H1 (cell line): ENCODE results near the gene TPPP3. TPM values are rescaled to one million over a fixed set of nuclear protein-coding genes. Genes with fewer than 3 reads are reported as not detected.
A peak's percentile ranks its signal among the peaks of the same experiment; 100 is the strongest.

Source experiments
- CTCF ChIA-PET: fragments of 300-600 bp; sonication (Branson Sonifier 250); formaldehyde crosslinking; loops from one replicate; lab custom pipeline; 2021; ENCODE audit not compliant: partially characterized antibody; lab: Charles Lee
- POLR2A ChIA-PET: fragments of 300-600 bp; sonication (Branson Sonifier 250); formaldehyde crosslinking; loops from one replicate; lab custom pipeline; 2021; ENCODE audit warnings: inconsistent platforms; ENCODE audit not compliant: partially characterized antibody; lab: Charles Lee
- DNase-seq, 2 experiments: peaks; one replicate each; pipeline versions ENCODE4 v3.0.0 to v3.0.0-alpha.2; 2010 to 2022; ENCODE audit warnings: low spot score in 2 of 2, low read depth in 1 of 2, mixed read lengths in 1 of 2
- FAIRE-seq: peaks from 2 replicates; lab custom pipeline; 2011; peaks lifted over from hg19 to GRCh38; lab: Jason Lieb, UNC
- H2AFZ ChIP-seq: 2 replicates; pipeline ENCODE4 v1.8.1; 2012; ENCODE audit warnings: low read length, inconsistent platforms
- H2AK5ac ChIP-seq: 2 replicates; pipeline ENCODE4 v1.6.1; 2013; ENCODE audit warnings: low read depth, low read length
- H2BK120ac ChIP-seq: replicated peaks from 2 replicates; pipeline ENCODE3; 2013; ENCODE audit warnings: low read depth, low read length, inconsistent platforms
- H2BK12ac ChIP-seq: 2 replicates; pipeline ENCODE4 v1.6.1; 2013; ENCODE audit warnings: low read depth, low read length
- H2BK15ac ChIP-seq: 2 replicates; pipeline ENCODE4 v1.6.1; 2013; ENCODE audit warnings: low read length
- H2BK20ac ChIP-seq: 2 replicates; pipeline ENCODE4 v1.6.1; 2013; ENCODE audit warnings: low read length
- H2BK5ac ChIP-seq: 2 replicates; pipeline ENCODE4 v1.6.1; 2013; ENCODE audit warnings: low read depth, low read length
- H3K14ac ChIP-seq: 2 replicates; pipeline ENCODE4 v1.6.1; 2013; ENCODE audit warnings: inconsistent platforms; ENCODE audit not compliant: insufficient read length
- H3K18ac ChIP-seq: 2 replicates; pipeline ENCODE4 v1.6.1; 2013; ENCODE audit warnings: low read length; ENCODE audit errors: extremely low read depth
- H3K23ac ChIP-seq: 2 replicates; pipeline ENCODE4 v1.6.1; 2013; ENCODE audit warnings: inconsistent platforms; ENCODE audit not compliant: insufficient read length
- H3K23me2 ChIP-seq: 2 replicates; pipeline ENCODE4 v1.6.1; 2013; ENCODE audit warnings: low read depth, low read length
- H3K27ac ChIP-seq: 2 replicates; pipeline ENCODE4 v1.6.1; 2011; ENCODE audit warnings: low read depth, low read length, inconsistent platforms
- H3K27me3 ChIP-seq, 4 experiments: replicated peaks in 1 of 4; 1 replicate in 1 of 4; 2 replicates in 3 of 4; pipeline versions ENCODE4 v1.6.1 to v1.8.1; 2011 to 2013; ENCODE audit warnings: low read length in 3 of 4, mild to moderate bottlenecking in 3 of 4, inconsistent platforms in 2 of 4, mixed read lengths in 2 of 4, moderate library complexity in 1 of 4; ENCODE audit not compliant: control insufficient read depth in 3 of 4, insufficient read depth in 3 of 4; ENCODE audit errors: extremely low read depth in 1 of 4
- H3K36me3 ChIP-seq, 4 experiments: 2 replicates each; pipeline versions ENCODE4 v1.6.1 to v1.8.1; 2011 to 2013; ENCODE audit warnings: mild to moderate bottlenecking in 4 of 4, low read length in 3 of 4, moderate library complexity in 2 of 4, control low read depth in 1 of 4, inconsistent platforms in 1 of 4; ENCODE audit not compliant: insufficient read depth in 4 of 4, control insufficient read depth in 2 of 4
- H3K4ac ChIP-seq: replicated peaks from 2 replicates; pipeline ENCODE3; 2013; ENCODE audit warnings: low read length, low read depth, mixed read lengths, inconsistent platforms; ENCODE audit not compliant: insufficient read length
- H3K4me1 ChIP-seq, 4 experiments: replicated peaks in 1 of 4; 1 replicate in 1 of 4; 2 replicates in 3 of 4; pipeline versions ENCODE4 v1.6.1 to v1.8.1; 2011 to 2013; ENCODE audit warnings: low read length in 3 of 4, inconsistent platforms in 2 of 4, mixed read lengths in 1 of 4; ENCODE audit not compliant: insufficient read depth in 4 of 4, control insufficient read depth in 3 of 4
- H3K4me2 ChIP-seq, 2 experiments: 2 replicates each; pipeline versions ENCODE4 v1.6.1 to v1.8.1; 2011 to 2013; ENCODE audit warnings: low read depth in 2 of 2, low read length in 2 of 2, control low read depth in 1 of 2, inconsistent platforms in 1 of 2, mild to moderate bottlenecking in 1 of 2; ENCODE audit not compliant: insufficient read depth in 1 of 2
- H3K4me3 ChIP-seq, 4 experiments: fragments of 200-600, 300-600 bp in 1 of 4; sonication (generic), shearing (Covaris generic), sonication (Bioruptor Twin) in 1 of 4; 2 replicates each; pipeline versions ENCODE4 v1.5.1 to v1.8.1; 2011 to 2016; ENCODE audit warnings: low read length in 4 of 4, low read depth in 3 of 4, control low read depth in 2 of 4, inconsistent platforms in 2 of 4, mild to moderate bottlenecking in 2 of 4, mixed read lengths in 1 of 4, moderate library complexity in 1 of 4; ENCODE audit not compliant: insufficient read depth in 2 of 4; ENCODE audit errors: extremely low read depth in 1 of 4
- H3K56ac ChIP-seq: replicated peaks from 2 replicates; pipeline ENCODE3; 2013; ENCODE audit warnings: low read depth, mild to moderate bottlenecking, mixed read lengths, low read length, inconsistent platforms; ENCODE audit not compliant: insufficient read length
- H3K79me1 ChIP-seq: 2 replicates; pipeline ENCODE4 v1.6.1; 2013; ENCODE audit warnings: low read depth, low read length, control low read depth
- H3K79me2 ChIP-seq, 2 experiments: 2 replicates each; pipeline versions ENCODE4 v1.6.1 to v1.8.1; 2012 to 2013; ENCODE audit warnings: low read length in 2 of 2, mild to moderate bottlenecking in 2 of 2, inconsistent platforms in 1 of 2; ENCODE audit not compliant: insufficient read depth in 2 of 2, control insufficient read depth in 1 of 2
- H3K9ac ChIP-seq, 4 experiments: replicated peaks in 1 of 4; 1 replicate in 1 of 4; 2 replicates in 3 of 4; pipeline versions ENCODE4 v1.6.1 to v1.8.1; 2011 to 2013; ENCODE audit warnings: low read depth in 3 of 4, low read length in 3 of 4, control low read depth in 2 of 4, mild to moderate bottlenecking in 2 of 4, moderate library complexity in 2 of 4, inconsistent platforms in 1 of 4; ENCODE audit errors: extremely low read depth in 1 of 4
- H3K9me3 ChIP-seq, 2 experiments: 2 replicates each; pipeline versions ENCODE4 v1.6.1 to v1.8.1; 2012 to 2013; ENCODE audit warnings: mild to moderate bottlenecking in 2 of 2, moderate library complexity in 2 of 2, control low read depth in 1 of 2, inconsistent platforms in 1 of 2, low read depth in 1 of 2, low read length in 1 of 2, mixed read lengths in 1 of 2; ENCODE audit not compliant: insufficient read depth in 2 of 2
- H4K20me1 ChIP-seq, 2 experiments: replicated peaks in 1 of 2; 2 replicates each; pipeline versions ENCODE3 to v1.8.1; 2011 to 2013; ENCODE audit warnings: inconsistent platforms in 2 of 2, low read length in 2 of 2, mild to moderate bottlenecking in 1 of 2; ENCODE audit not compliant: insufficient read depth in 2 of 2, control insufficient read depth in 1 of 2
- H4K5ac ChIP-seq: 2 replicates; pipeline ENCODE4 v1.6.1; 2013; ENCODE audit warnings: low read length, low read depth, mixed read lengths, inconsistent platforms; ENCODE audit not compliant: insufficient read length
- H4K8ac ChIP-seq: 2 replicates; pipeline ENCODE4 v1.8.0; 2013; ENCODE audit warnings: mild to moderate bottlenecking, moderate library complexity, low read length, inconsistent platforms; ENCODE audit not compliant: insufficient read depth; ENCODE audit errors: extremely low read depth
- H4K91ac ChIP-seq: replicated peaks from 2 replicates; pipeline ENCODE3; 2013; ENCODE audit warnings: low read length, mixed read lengths, inconsistent platforms; ENCODE audit not compliant: insufficient read length
- EZH2 ChIP-seq: fragments of 200-600 bp; sonication (generic); IDR thresholded peaks from 2 replicates; pipeline ENCODE4 v1.7.1; 2012; ENCODE audit warnings: low read depth, mild to moderate bottlenecking, moderate library complexity, low read length, inconsistent platforms; ENCODE audit not compliant: severe bottlenecking
- KDM1A ChIP-seq: fragments of 200-600, 300-600 bp; sonication (generic); IDR thresholded peaks from 2 replicates; pipeline ENCODE4 v1.7.1; 2016; ENCODE audit warnings: mild to moderate bottlenecking, low read length, borderline replicate concordance
- MAFK ChIP-seq: IDR thresholded peaks from 2 replicates; pipeline ENCODE4 v1.6.1; 2012; ENCODE audit warnings: low read depth, mild to moderate bottlenecking, improper control_type of control experiment, low read length
- RAD21 ChIP-seq, 2 experiments: IDR thresholded peaks in 1 of 2; conservative IDR thresholded peaks in 1 of 2; 2 replicates each; pipeline ENCODE4 v1.6.1; 2011; ENCODE audit warnings: low read depth in 2 of 2, low read length in 2 of 2, improper control_type of control experiment in 1 of 2, inconsistent platforms in 1 of 2, mild to moderate bottlenecking in 1 of 2, moderate library complexity in 1 of 2
- SIX5 ChIP-seq: IDR thresholded peaks from 2 replicates; pipeline ENCODE4 v1.6.1; 2011; ENCODE audit warnings: mild to moderate bottlenecking, low read depth, low read length
- SP2 ChIP-seq: IDR thresholded peaks from 2 replicates; pipeline ENCODE4 v1.6.1; 2012; ENCODE audit warnings: mild to moderate bottlenecking, low read length, inconsistent platforms
- SP4 ChIP-seq: IDR thresholded peaks from 2 replicates; pipeline ENCODE4 v1.6.1; 2012; ENCODE audit warnings: low read length, inconsistent platforms
- WGBS, 2 experiments: shearing (Covaris generic) in 1 of 2; methylation state at CpG; one replicate each; pipeline versions ENCODE4 v1.1.6 to v1.1.7; 2013 to 2015; ENCODE audit warnings: low lambda C conversion rate in 2 of 2, mixed read lengths in 2 of 2, inconsistent platforms in 1 of 2, low coverage in 1 of 2, missing lambda C conversion rate in 1 of 2; ENCODE audit not compliant: insufficient replicate concordance in 2 of 2, insufficient coverage in 1 of 2, insufficient read length in 1 of 2; ENCODE audit errors: extremely low coverage in 1 of 2, missing lambda C conversion rate in 1 of 2; 5-methylcytosine and 5-hydroxymethylcytosine counted together
- polyA plus RNA-seq, 7 experiments: library from polyadenylated mRNA; depleted of rRNA in 3 of 7; stranded (reverse) in 5 of 7; unstranded in 2 of 7; fragments of >200 nt in 5 of 7; fragments of 200-250 nt in 2 of 7; gene quantifications; 1 replicate in 5 of 7; 2 replicates in 1 of 7; 4 replicates in 1 of 7; pipeline versions ENCODE4 v1.2.1 to v1.2.3, GENCODE V29; 2011 to 2013; ENCODE audit warnings: missing spikeins in 2 of 7, mixed read lengths in 2 of 7
- total RNA-seq: library from RNA; stranded (reverse); fragmentation: NEBNext Ultra II Directional; extraction: Animal tissue kit (Norgen Biotek cat#: 25700); gene quantifications from 2 replicates; pipeline ENCODE4 v1.2.1, GENCODE V29; 2021

The TPPP3 gene
- total and polyA plus RNA-seq, 2 of the 8 experiments (the other 6 are each of a cell fraction or from before 2014, with no cell fraction given) = 0.77 to 1.0 TPM

GRCh38 chr16:67412294-67412693, 19.0 kb upstream of the TPPP3 start:
- no peak overlapping the region for H3K4me3 ChIP-seq
- no peak overlapping the region for H3K27ac ChIP-seq
- FAIRE-seq (no peak), DNase-seq (no peak)
- H3K36me3 ChIP-seq = no peaks in the 10 kb centered on the region
- TF ChIP-seq SIX5 = no peak
- TF ChIP-seq MAFK = no peak
- TF ChIP-seq RAD21 (IDR thresholded peaks at IDR 0.05 in 1 of 2, conservative IDR thresholded peaks at IDR 0.05 in 1 of 2; ENCODE audit: low read depth in 2 of 2, low read length in 2 of 2) = no peak
- TF ChIP-seq KDM1A = no peak
- TF ChIP-seq SP2 = no peak
- TF ChIP-seq SP4 = no peak
- TF ChIP-seq EZH2 = no peak
- peak overlapping the region; percentile 60; the same call in 1 of the 2 replicates for H2AK5ac ChIP-seq
- no peak overlapping the region for H2BK120ac ChIP-seq
- H3K9me3 ChIP-seq = no peaks in the 10 kb centered on the region
- H4K5ac ChIP-seq = no peak overlapping the region
- H3K79me1 ChIP-seq = no peaks in the 10 kb centered on the region
- CTCF ChIA-PET = interaction anchor here (0.6 to 32.4 kb wide), 7 partner anchors 5 to 151 kb away, joined by 3 to 476 read pairs (median 4); partner anchors contain the start of genes ATP6V0D1, TPPP3 and ZDHHC1
- no peak overlapping the region for H4K8ac ChIP-seq
- H2BK15ac ChIP-seq = no peak overlapping the region
- no peak overlapping the region for H2BK12ac ChIP-seq
- H3K56ac ChIP-seq = no peak overlapping the region
- POLR2A ChIA-PET = interaction anchor here (1.1 to 3.1 kb wide), 2 partner anchors 10 to 11 kb away, joined by 3 to 14 read pairs; no protein-coding TSS in a partner anchor
- no peak overlapping the region for H2AFZ ChIP-seq
- H3K79me2 ChIP-seq = no peaks in the 10 kb centered on the region
- no peak overlapping the region for H2BK20ac ChIP-seq
- H3K23me2 ChIP-seq = peaks cover 4% of the 10 kb centered on the region; the same call in 1 of the 2 replicates
- peaks cover 0 to 15% (median 3%) of the 10 kb centered on the region in 4 experiments for H3K4me1 ChIP-seq
- H3K4ac ChIP-seq = no peak overlapping the region
- H3K4me2 ChIP-seq = no peak overlapping the region
- H3K18ac ChIP-seq = no peak overlapping the region
- no peak overlapping the region for H4K91ac ChIP-seq
- no peak overlapping the region for H3K23ac ChIP-seq
- WGBS, 2 experiments = 89% methylated on average over 2 of the region's 2 CpGs; no CpG with 5 or more reads in 1 of the 2 experiments
- no peaks in the 10 kb centered on the region; a peak in 3 of 7 replicates for H3K27me3 ChIP-seq
- no peak overlapping the region for H3K9ac ChIP-seq
- no peaks in the 10 kb centered on the region for H4K20me1 ChIP-seq
- no peak overlapping the region for H2BK5ac ChIP-seq
- H3K14ac ChIP-seq = no peak overlapping the region
